ENCODE data around the gene GPC1. TPM values are rescaled to one million over a fixed set of nuclear protein-coding genes. Genes with fewer than 3 reads are reported as not detected.
A peak's percentile ranks its signal among the peaks of the same experiment; 100 is the strongest.

Gene GPC1
- total RNA-seq, 1 donor from 2014 or later = 89.9 TPM

- Mint-ChIP-seq H3K27me3 (ENCODE audit: low read depth) (peaks cover 3% of the 10 kb centered on the region), H3K4me1 (peaks cover 4% of the 10 kb centered on the region), H3K4me3 (peak overlapping the region; percentile 27), H3K9me3 (no peaks in the 10 kb centered on the region), H3K36me3 (ENCODE audit: low read depth) (no peaks in the 10 kb centered on the region), H3K27ac (ENCODE audit: unreplicated experiment) (no peak overlapping the region)
- TF ChIP-seq CTCF (conservative IDR thresholded peaks at IDR 0.05) = no peak
- no peak for DNase-seq (ENCODE audit: low read depth, low spot score)
Observed at GRCh38 chr2:240432430-240432819, 3.0 kb upstream of the GPC1 start.

GRCh38 chr2:240432820-240433801 is 2.4 kb upstream of the GPC1 start:
- no peak for DNase-seq (ENCODE audit: low read depth, low spot score)
- Mint-ChIP-seq H3K9me3 (no peaks in the 10 kb centered on the region), H3K27me3 (ENCODE audit: low read depth) (peaks cover 3% of the 10 kb centered on the region), H3K36me3 (ENCODE audit: low read depth) (no peaks in the 10 kb centered on the region), H3K27ac (ENCODE audit: unreplicated experiment) (no peak overlapping the region), H3K4me3 (peak overlapping the region; percentile 85), H3K4me1 (peaks cover 10% of the 10 kb centered on the region)
- no peak for TF ChIP-seq CTCF (conservative IDR thresholded peaks at IDR 0.05)

- H3K27ac Mint-ChIP-seq (ENCODE audit: unreplicated experiment) = no peak overlapping the region
- H3K36me3 Mint-ChIP-seq (ENCODE audit: low read depth) = no peaks in the 10 kb centered on the region
- no peak for TF ChIP-seq CTCF (conservative IDR thresholded peaks at IDR 0.05)
- H3K4me1 Mint-ChIP-seq = peaks cover 14% of the 10 kb centered on the region
- peaks cover 3% of the 10 kb centered on the region for H3K27me3 Mint-ChIP-seq (ENCODE audit: low read depth)
- H3K9me3 Mint-ChIP-seq = no peaks in the 10 kb centered on the region
- no peak for DNase-seq (ENCODE audit: low read depth, low spot score)
- H3K4me3 Mint-ChIP-seq = peak overlapping the region; percentile 93
Observed at GRCh38 chr2:240433973-240434727, 1.3 kb upstream of the GPC1 start.

- Mint-ChIP-seq H3K27ac (ENCODE audit: unreplicated experiment) (peak overlapping the region; percentile 19), H3K36me3 (ENCODE audit: low read depth) (no peaks in the 10 kb centered on the region), H3K27me3 (ENCODE audit: low read depth) (peaks cover 3% of the 10 kb centered on the region), H3K4me3 (peak overlapping the region; percentile 93), H3K4me1 (peaks cover 14% of the 10 kb centered on the region), H3K9me3 (no peaks in the 10 kb centered on the region)
- TF ChIP-seq CTCF (conservative IDR thresholded peaks at IDR 0.05) = no peak
- DNase-seq (ENCODE audit: low read depth, low spot score) = peak; percentile 83
Observed at GRCh38 chr2:240434728-240435456, 571 bp upstream of the GPC1 start.

Data from neural crest cell (in vitro differentiated cells).